Left lung (tissue), 10 donors: Measurements from ENCODE around the gene INTS12. TPM values are rescaled to one million over a fixed set of nuclear protein-coding genes. Genes with fewer than 3 reads are reported as not detected.
A peak's percentile ranks its signal among the peaks of the same experiment; 100 is the strongest.

Experiments
- ATAC-seq: fragments of 200-7000 bp; cut with Tn5 transposase; one replicate; pipeline ENCODE4 v1.9.1; 2020; ENCODE audit warnings: moderate library complexity
- DNase-seq, 4 donors: peaks; one replicate each; pipeline ENCODE4 v3.0.0-alpha.2; 2013 to 2020
- H3K27ac ChIP-seq, 2 donors: fragments of 200-600 bp; sonication (generic) in 1 of 2; one replicate each; pipeline versions ENCODE4 v1.5.0 to v1.8.0; 2020 to 2021
- H3K27me3 ChIP-seq, 2 donors: fragments of 200-600 bp; sonication (generic) in 1 of 2; one replicate each; pipeline versions ENCODE4 v1.5.0 to v1.8.0; 2020 to 2021
- H3K36me3 ChIP-seq, 2 donors: fragments of 200-600 bp; sonication (generic) in 1 of 2; one replicate each; pipeline versions ENCODE4 v1.5.0 to v1.8.0; 2020 to 2021
- H3K4me1 ChIP-seq, 2 donors: fragments of 200-600 bp; one replicate each; pipeline ENCODE4 v1.8.0; 2021
- H3K4me3 ChIP-seq, 2 donors: fragments of 200-600 bp; sonication (generic) in 1 of 2; one replicate each; pipeline versions ENCODE4 v1.5.0 to v1.8.0; 2020 to 2021; ENCODE audit warnings: mild to moderate bottlenecking in 1 of 2
- H3K9me3 ChIP-seq, 2 donors: fragments of 200-600 bp; sonication (generic) in 1 of 2; one replicate each; pipeline versions ENCODE4 v1.5.0 to v1.8.0; 2020 to 2021
- CTCF ChIP-seq, 2 donors: fragments of 200-600 bp; sonication (generic) in 1 of 2; IDR thresholded peaks; one replicate each; pipeline versions ENCODE4 v1.5.0 to v1.8.0; 2021; ENCODE audit warnings: antibody characterized with exemption in 2 of 2
- intact Hi-C, 2 donors: fragments of 100-400 bp; cut with DNase I; formaldehyde crosslinking; loops; one replicate each; pipeline versions ENCODE4 v1.11.2 to v1.14.2; 2022
- polyA plus RNA-seq, 6 donors: library from polyadenylated mRNA; unstranded; fragments of 120-200 nt; gene quantifications; one replicate each; pipeline ENCODE4 v1.2.1, GENCODE V29; 2013; ENCODE audit not compliant: insufficient read length in 6 of 6
- total RNA-seq, 2 donors: library from RNA; stranded (reverse); fragmentation: NEBNext Ultra II Directional; extraction: Animal tissue kit (Norgen Biotek cat#: 25700); gene quantifications; one replicate each; pipeline ENCODE4 v1.2.1, GENCODE V29; 2021
- donor health status: DM: no; HTN: yes; CAD: no.
- donor health status: DM: no; HTN: no; CAD: no.

Gene INTS12
- total and polyA plus RNA-seq, 8 donors, result 14.9 to 39.1 (median 34.1) TPM

GRCh38 chr4:105715692-105716278, 7.3 kb upstream of the INTS12 start:
- H3K4me1 ChIP-seq, result peaks cover 4 to 20% of the 10 kb centered on the region in 2 donors
- peak in 1 of 2 donors; percentile 45 for TF ChIP-seq CTCF (IDR thresholded peaks at IDR 0.05)
- intact Hi-C loops, result no loop called here
- peaks cover 0 to 4% of the 10 kb centered on the region in 2 donors for H3K36me3 ChIP-seq
- no peak overlapping the region for H3K27ac ChIP-seq
- DNase-seq, result peak in 2 of 4 donors; percentile 28 to 33
- no peaks in the 10 kb centered on the region for H3K27me3 ChIP-seq
- H3K9me3 ChIP-seq, result no peaks in the 10 kb centered on the region
- H3K4me3 ChIP-seq, result no peak overlapping the region
- ATAC-seq, result peak; percentile 57

DNA sequence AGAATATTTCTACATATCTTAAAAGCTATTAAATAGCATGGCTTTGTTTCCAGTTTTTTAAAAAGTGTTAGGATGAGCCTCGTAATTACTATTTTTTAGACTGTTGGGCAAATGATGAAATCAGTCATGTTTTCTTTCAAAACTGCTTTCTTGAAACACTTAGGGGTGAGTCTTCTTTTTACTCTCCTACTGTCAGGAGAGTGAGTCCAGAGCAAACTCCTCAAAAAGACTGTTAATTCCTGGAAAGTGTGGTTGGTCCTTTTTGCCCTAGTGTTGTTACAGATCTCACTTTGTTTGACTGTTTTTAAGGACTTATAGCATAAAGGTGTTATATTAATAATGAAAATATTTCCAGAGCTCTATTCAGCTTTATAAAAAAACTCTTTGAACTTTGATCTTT, 6.4 kb upstream of the INTS12 start:
- H3K9me3 ChIP-seq, result no peaks in the 10 kb centered on the region
- H3K4me1 ChIP-seq, result peaks cover 4 to 20% of the 10 kb centered on the region in 2 donors
- H3K27ac ChIP-seq, result no peak overlapping the region
- intact Hi-C loops, result no loop called here
- no peak for TF ChIP-seq CTCF (IDR thresholded peaks at IDR 0.05)
- no peaks in the 10 kb centered on the region for H3K27me3 ChIP-seq
- ATAC-seq, result no peak
- H3K4me3 ChIP-seq, result no peak overlapping the region
- DNase-seq, result no peak
- peaks cover 0 to 4% of the 10 kb centered on the region in 2 donors for H3K36me3 ChIP-seq

- ATAC-seq, result peak; percentile 33
- Histone ChIP-seq H3K36me3 (peaks cover 0 to 2% of the 10 kb centered on the region in 2 donors), H3K27me3 (no peaks in the 10 kb centered on the region), H3K4me1 (peaks cover 9 to 28% of the 10 kb centered on the region in 2 donors), H3K27ac (no peak overlapping the region), H3K4me3 (peak overlapping the region in 1 of 2 donors; percentile 5), H3K9me3 (no peaks in the 10 kb centered on the region)
- no peak for DNase-seq
- intact Hi-C loops, result no loop called here
- TF ChIP-seq CTCF (IDR thresholded peaks at IDR 0.05), result no peak
Observed at GRCh38 chr4:105714071-105714521, 5.6 kb upstream of the INTS12 start.

- TF ChIP-seq CTCF (IDR thresholded peaks at IDR 0.05), result no peak
- DNase-seq (no peak), ATAC-seq (no peak)
- H3K36me3 ChIP-seq, result no peaks in the 10 kb centered on the region
- no peaks in the 10 kb centered on the region for H3K27me3 ChIP-seq
- intact Hi-C loops, result no loop called here
- peaks cover 10 to 32% of the 10 kb centered on the region in 2 donors for H3K4me1 ChIP-seq
- H3K9me3 ChIP-seq, result no peaks in the 10 kb centered on the region
- no peak overlapping the region for H3K27ac ChIP-seq
- H3K4me3 ChIP-seq, result no peak overlapping the region
Observed at GRCh38 chr4:105712766-105713165, 4.3 kb upstream of the INTS12 start.

DNA sequence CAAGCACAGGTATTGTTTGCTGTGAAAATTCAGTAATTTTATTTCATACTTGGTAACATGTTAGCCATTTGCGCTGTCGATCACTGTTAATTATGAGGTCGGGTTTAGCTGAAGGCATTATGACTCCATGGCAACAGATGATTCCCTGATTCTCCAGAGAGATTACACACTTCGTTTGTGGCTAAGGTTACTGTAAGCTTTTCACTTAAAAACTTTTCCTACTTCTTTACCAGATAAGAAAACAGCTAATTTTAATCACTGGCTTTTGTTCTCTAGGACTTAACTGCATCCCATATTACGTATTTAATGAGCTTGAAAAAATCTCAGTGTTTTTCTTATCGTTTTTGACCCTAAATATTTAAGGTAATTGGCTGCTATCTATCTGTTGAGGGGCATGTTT, 2.2 kb upstream of the INTS12 start:
- DNase-seq (no peak), ATAC-seq (no peak)
- Histone ChIP-seq H3K36me3 (no peaks in the 10 kb centered on the region), H3K4me1 (peaks cover 18 to 37% of the 10 kb centered on the region in 2 donors), H3K27ac (no peak overlapping the region), H3K4me3 (no peak overlapping the region), H3K27me3 (no peaks in the 10 kb centered on the region), H3K9me3 (no peaks in the 10 kb centered on the region)
- no peak for TF ChIP-seq CTCF (IDR thresholded peaks at IDR 0.05)
- intact Hi-C loops, result no loop called here
